Fibroblast of lung (primary cell): Measurements from ENCODE around the gene CDKAL1. TPM values are rescaled to one million over a fixed set of nuclear protein-coding genes. Genes with fewer than 3 reads are reported as not detected.
"Not testable (repeated sequence)": the region's sequence is repeated elsewhere in the genome, so short reads cannot be mapped to it uniquely, and the experiment has no call there.

ENCODE experiments used
- DNase-seq, 2 donors: peaks; one replicate each; pipeline versions ENCODE4 v3.0.0 to v3.0.0-alpha.2; 2010; ENCODE audit warnings: low read depth in 2 of 2
- H2AFZ ChIP-seq: 2 replicates; pipeline ENCODE4 v1.5.1; 2012; ENCODE audit warnings: low read length, control low read depth, inconsistent platforms
- H3K27ac ChIP-seq: 2 replicates; pipeline ENCODE4 v1.5.1; 2011; ENCODE audit warnings: low read length, control low read depth; ENCODE audit not compliant: insufficient read depth
- H3K27me3 ChIP-seq: 2 replicates; pipeline ENCODE4 v1.5.1; 2011; ENCODE audit warnings: mild to moderate bottlenecking, low read length; ENCODE audit not compliant: control insufficient read depth, insufficient read depth
- H3K36me3 ChIP-seq: 2 replicates; pipeline ENCODE4 v1.5.1; 2011; ENCODE audit warnings: low read length; ENCODE audit not compliant: control insufficient read depth, insufficient read depth
- H3K4me1 ChIP-seq: 2 replicates; pipeline ENCODE4 v1.5.1; 2011; ENCODE audit warnings: low read length; ENCODE audit not compliant: control insufficient read depth, insufficient read depth; ENCODE audit errors: extremely low read depth
- H3K4me2 ChIP-seq: 2 replicates; pipeline ENCODE4 v1.5.1; 2011; ENCODE audit warnings: low read length, control low read depth; ENCODE audit not compliant: insufficient read depth; ENCODE audit errors: extremely low read depth
- H3K4me3 ChIP-seq, 4 experiments: fragments of 200-600 bp in 1 of 4; sonication (generic) in 1 of 4; replicated peaks in 1 of 4; 2 replicates each; pipeline ENCODE4 v1.5.1; 2011 to 2016; ENCODE audit warnings: low read length in 4 of 4, low read depth in 3 of 4, mild to moderate bottlenecking in 3 of 4, control low read depth in 2 of 4, inconsistent platforms in 1 of 4, mixed read lengths in 1 of 4; ENCODE audit not compliant: insufficient read depth in 1 of 4; ENCODE audit errors: control extremely low read depth in 1 of 4
- H3K79me2 ChIP-seq: 2 replicates; pipeline ENCODE4 v1.5.1; 2012; ENCODE audit warnings: mild to moderate bottlenecking, low read length, inconsistent platforms; ENCODE audit not compliant: control insufficient read depth, insufficient read depth
- H3K9ac ChIP-seq: 2 replicates; pipeline ENCODE4 v1.5.1; 2011; ENCODE audit warnings: mild to moderate bottlenecking, low read length, control low read depth; ENCODE audit not compliant: insufficient read depth
- H3K9me3 ChIP-seq: 2 replicates; pipeline ENCODE4 v1.5.1; 2012; ENCODE audit warnings: low read depth, low read length; ENCODE audit not compliant: control insufficient read depth, insufficient read depth
- H4K20me1 ChIP-seq: 2 replicates; pipeline ENCODE4 v1.5.1; 2011; ENCODE audit warnings: low read length; ENCODE audit not compliant: control insufficient read depth, insufficient read depth; ENCODE audit errors: extremely low read depth
- EZH2 ChIP-seq: IDR thresholded peaks from 2 replicates; pipeline ENCODE4 v1.5.1; 2012; ENCODE audit warnings: low read length, control low read depth, mild to moderate bottlenecking; ENCODE audit errors: missing control alignments
- polyA plus RNA-seq, 2 donors: library from polyadenylated mRNA; depleted of rRNA in 1 of 2; stranded (reverse) in 1 of 2; unstranded in 1 of 2; fragments of >200 nt; gene quantifications; 2 replicates each; pipeline ENCODE4 v1.2.1, GENCODE V29; 2011 to 2012; ENCODE audit warnings: missing spikeins in 1 of 2
- total RNA-seq: library from RNA; depleted of rRNA; stranded (reverse); fragments of >200 nt; gene quantifications from 2 replicates; pipeline ENCODE4 v1.2.1, GENCODE V29; 2014
- TF ChIP-seq, protein P1 (sequence below), 2 donors: IDR thresholded peaks in 1 of 2; conservative IDR thresholded peaks in 1 of 2; 1 replicate in 1 of 2; 2 replicates in 1 of 2; pipeline ENCODE4 v1.5.1; 2011 to 2012; ENCODE audit warnings: low read length in 2 of 2, control low read depth in 1 of 2, inconsistent platforms in 1 of 2, low read depth in 1 of 2, mild to moderate bottlenecking in 1 of 2

The CDKAL1 gene
- total and polyA plus RNA-seq, 2 donors (not counting 1 experiment from before 2014, with no cell fraction given), result 7.4 to 15.0 TPM

DNA sequence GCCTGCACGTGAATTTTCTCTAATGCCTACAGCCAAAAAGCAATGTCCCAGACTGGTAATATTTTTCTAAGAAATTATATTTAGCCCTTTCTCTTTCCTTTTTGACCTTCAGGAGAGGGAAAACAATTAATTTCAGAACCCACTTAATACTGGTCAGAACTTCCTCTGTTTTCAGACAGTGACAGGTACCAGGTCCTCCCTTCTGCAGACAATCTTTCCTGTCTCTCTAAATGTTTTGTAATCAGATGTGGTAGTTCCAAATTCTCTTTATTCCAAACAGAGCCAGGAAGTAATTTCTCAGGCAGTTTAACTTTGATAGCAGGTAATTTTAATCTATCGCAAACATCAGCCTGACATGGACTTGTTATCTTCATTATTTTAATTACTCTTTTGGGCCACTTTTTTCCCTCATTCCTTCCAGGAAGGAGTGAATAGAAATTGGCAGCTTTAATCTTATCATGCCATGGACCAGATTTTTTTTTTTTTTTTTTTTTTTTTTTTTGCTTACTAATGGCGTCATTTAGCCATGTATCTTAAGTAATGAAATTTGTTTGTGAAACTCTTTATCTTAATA lies 710.7 kb downstream of the CDKAL1 start:
- Histone ChIP-seq H3K27ac (no peak overlapping the region), H3K4me1 (no peaks in the 10 kb centered on the region), H3K9me3 (no peaks in the 10 kb centered on the region), H3K27me3 (no peaks in the 10 kb centered on the region), H3K4me2 (no peak overlapping the region), H3K79me2 (no peaks in the 10 kb centered on the region), H2AFZ (no peak overlapping the region), H3K36me3 (no peaks in the 10 kb centered on the region), H4K20me1 (no peaks in the 10 kb centered on the region), H3K4me3 (no peak overlapping the region), H3K9ac (no peak overlapping the region)
- DNase-seq, result no peak
- TF ChIP-seq, protein P1, sequence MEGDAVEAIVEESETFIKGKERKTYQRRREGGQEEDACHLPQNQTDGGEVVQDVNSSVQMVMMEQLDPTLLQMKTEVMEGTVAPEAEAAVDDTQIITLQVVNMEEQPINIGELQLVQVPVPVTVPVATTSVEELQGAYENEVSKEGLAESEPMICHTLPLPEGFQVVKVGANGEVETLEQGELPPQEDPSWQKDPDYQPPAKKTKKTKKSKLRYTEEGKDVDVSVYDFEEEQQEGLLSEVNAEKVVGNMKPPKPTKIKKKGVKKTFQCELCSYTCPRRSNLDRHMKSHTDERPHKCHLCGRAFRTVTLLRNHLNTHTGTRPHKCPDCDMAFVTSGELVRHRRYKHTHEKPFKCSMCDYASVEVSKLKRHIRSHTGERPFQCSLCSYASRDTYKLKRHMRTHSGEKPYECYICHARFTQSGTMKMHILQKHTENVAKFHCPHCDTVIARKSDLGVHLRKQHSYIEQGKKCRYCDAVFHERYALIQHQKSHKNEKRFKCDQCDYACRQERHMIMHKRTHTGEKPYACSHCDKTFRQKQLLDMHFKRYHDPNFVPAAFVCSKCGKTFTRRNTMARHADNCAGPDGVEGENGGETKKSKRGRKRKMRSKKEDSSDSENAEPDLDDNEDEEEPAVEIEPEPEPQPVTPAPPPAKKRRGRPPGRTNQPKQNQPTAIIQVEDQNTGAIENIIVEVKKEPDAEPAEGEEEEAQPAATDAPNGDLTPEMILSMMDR (conservative IDR thresholded peaks at IDR 0.05 in 1 of 2, IDR thresholded peaks at IDR 0.05 in 1 of 2; ENCODE audit: low read depth in 1 of 2, low read length in 2 of 2), result no peak
- no peak for TF ChIP-seq EZH2

DNA sequence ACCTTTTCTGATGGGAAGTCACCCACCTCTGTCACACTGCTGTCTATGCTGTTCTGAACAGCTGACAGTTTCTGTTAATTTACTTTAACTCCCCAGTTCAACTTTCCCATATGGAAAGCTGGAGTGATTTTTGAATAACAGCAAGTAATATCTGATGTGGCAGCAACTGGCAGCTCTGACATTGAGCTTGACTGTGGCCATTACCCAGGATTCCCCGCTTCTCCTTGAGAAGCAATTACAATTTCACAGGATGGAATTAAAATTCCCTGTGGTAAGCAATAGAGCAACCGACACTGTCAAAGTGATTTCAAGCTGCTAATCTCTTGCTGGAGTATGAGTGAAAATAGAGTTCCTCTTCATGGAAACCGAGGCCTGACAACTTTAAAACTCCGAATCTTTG lies 711.2 kb downstream of the CDKAL1 start:
- no peak for DNase-seq
- Histone ChIP-seq H3K4me1 (no peaks in the 10 kb centered on the region), H3K36me3 (no peaks in the 10 kb centered on the region), H3K9me3 (no peaks in the 10 kb centered on the region), H3K9ac (no peak overlapping the region), H3K4me3 (no peak overlapping the region), H2AFZ (no peak overlapping the region), H3K27ac (no peak overlapping the region), H3K79me2 (no peaks in the 10 kb centered on the region), H4K20me1 (no peaks in the 10 kb centered on the region), H3K4me2 (no peak overlapping the region), H3K27me3 (no peaks in the 10 kb centered on the region)
- TF ChIP-seq, protein P1 (conservative IDR thresholded peaks at IDR 0.05 in 1 of 2, IDR thresholded peaks at IDR 0.05 in 1 of 2; ENCODE audit: low read depth in 1 of 2, low read length in 2 of 2), result no peak
- TF ChIP-seq EZH2, result no peak

DNA sequence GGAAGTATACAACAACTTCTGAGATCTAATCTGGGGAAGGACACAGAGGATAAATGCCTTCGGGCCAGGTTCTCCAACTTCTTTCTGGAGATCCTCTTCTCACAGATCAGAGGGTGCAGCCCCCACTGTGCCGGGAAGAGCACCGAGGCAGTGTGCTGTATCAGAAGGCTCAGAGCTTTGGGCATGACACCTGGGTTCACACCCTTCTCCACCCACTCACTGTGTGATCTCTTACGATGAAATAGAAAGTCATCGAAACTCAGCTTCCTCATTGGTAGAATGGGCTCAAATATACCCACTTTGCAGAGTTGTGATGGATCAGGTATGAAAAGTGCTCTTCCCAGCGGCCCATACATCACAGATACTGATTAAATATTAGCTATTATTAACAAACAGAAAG lies 711.8 kb downstream of the CDKAL1 start:
- Histone ChIP-seq H4K20me1 (no peaks in the 10 kb centered on the region), H3K4me3 (no peak overlapping the region), H2AFZ (no peak overlapping the region), H3K4me2 (no peak overlapping the region), H3K36me3 (no peaks in the 10 kb centered on the region), H3K9me3 (no peaks in the 10 kb centered on the region), H3K9ac (no peak overlapping the region), H3K27ac (no peak overlapping the region), H3K79me2 (no peaks in the 10 kb centered on the region), H3K4me1 (no peaks in the 10 kb centered on the region), H3K27me3 (no peaks in the 10 kb centered on the region)
- DNase-seq, result no peak
- TF ChIP-seq EZH2, result no peak
- TF ChIP-seq, protein P1 (conservative IDR thresholded peaks at IDR 0.05 in 1 of 2, IDR thresholded peaks at IDR 0.05 in 1 of 2; ENCODE audit: low read depth in 1 of 2, low read length in 2 of 2), result no peak

DNA sequence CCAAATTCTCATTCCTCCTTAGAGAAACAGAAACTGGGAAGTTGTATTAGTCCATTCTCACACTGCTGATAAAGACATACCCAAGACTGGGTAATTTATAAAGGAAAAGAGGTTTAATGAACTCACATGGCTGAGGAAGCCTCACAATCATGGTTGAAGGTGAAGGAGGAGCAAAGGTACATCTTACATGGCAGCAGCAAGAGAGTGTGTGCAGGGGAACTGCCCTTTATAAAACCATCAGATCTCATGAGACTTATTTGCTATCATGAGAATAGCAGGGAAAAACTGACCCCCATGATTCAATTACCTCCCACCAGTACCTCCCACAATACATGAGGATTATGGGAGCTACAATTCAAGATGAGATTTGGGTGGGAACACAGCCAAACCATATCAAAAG lies 720.2 kb downstream of the CDKAL1 start:
- not testable (repeated sequence) for DNase-seq, H3K4me1 ChIP-seq, H3K79me2 ChIP-seq, H3K36me3 ChIP-seq, H3K27ac ChIP-seq, H3K9ac ChIP-seq, H3K27me3 ChIP-seq, H4K20me1 ChIP-seq, H3K4me3 ChIP-seq, H3K9me3 ChIP-seq, H3K4me2 ChIP-seq, H2AFZ ChIP-seq
